Fibroblast of peridontal ligament (primary cell): ENCODE measurements around the gene CINP.
A peak's percentile ranks its signal among the peaks of the same experiment; 100 is the strongest.
"Not testable (repeated sequence)": the region's sequence is repeated elsewhere in the genome, so short reads cannot be mapped to it uniquely, and the experiment has no call there.

ENCODE experiments used
- DNase-seq: peaks from one replicate; pipeline ENCODE4 v3.0.0-alpha.2; 2010; ENCODE audit errors: extremely low read depth

The CINP gene

DNA sequence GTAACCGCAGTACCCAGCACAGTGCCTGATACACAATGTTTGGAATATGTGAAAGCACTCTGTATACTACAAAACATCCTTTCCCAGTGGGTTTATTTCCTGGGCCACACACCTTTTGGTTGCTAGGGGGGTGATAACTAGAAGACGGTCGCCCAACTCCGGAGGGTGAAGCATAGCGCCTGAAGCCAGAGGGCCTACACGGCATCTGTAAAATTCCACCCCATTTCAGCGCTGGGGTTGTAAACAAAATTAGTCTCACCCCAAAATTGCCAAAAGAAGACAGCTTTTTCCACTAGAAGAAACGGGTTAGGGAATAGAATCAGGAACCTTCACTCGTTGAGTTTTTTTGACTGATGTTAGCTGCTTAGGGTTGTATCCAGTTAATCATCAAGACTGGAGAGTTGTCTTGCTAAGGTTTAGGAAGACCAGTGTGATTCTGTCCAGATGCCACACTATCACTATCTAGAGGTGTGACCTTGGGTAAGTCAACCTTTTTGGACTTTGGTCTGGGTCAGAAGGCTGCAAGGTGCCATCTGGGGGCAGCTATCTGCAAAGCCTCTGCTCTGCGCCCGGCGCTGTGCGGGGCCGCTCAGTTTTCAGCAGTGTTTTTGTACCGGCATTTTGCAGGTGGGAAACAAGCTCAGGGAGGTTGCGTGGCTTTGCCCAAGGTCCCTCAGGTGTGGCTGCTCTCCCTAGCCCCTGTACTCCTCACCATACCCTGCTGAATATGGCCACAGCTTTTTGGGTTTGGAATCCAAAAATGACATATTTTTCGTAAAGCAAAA is 41.8 kb downstream of the CINP start:
- no peak for DNase-seq

DNA sequence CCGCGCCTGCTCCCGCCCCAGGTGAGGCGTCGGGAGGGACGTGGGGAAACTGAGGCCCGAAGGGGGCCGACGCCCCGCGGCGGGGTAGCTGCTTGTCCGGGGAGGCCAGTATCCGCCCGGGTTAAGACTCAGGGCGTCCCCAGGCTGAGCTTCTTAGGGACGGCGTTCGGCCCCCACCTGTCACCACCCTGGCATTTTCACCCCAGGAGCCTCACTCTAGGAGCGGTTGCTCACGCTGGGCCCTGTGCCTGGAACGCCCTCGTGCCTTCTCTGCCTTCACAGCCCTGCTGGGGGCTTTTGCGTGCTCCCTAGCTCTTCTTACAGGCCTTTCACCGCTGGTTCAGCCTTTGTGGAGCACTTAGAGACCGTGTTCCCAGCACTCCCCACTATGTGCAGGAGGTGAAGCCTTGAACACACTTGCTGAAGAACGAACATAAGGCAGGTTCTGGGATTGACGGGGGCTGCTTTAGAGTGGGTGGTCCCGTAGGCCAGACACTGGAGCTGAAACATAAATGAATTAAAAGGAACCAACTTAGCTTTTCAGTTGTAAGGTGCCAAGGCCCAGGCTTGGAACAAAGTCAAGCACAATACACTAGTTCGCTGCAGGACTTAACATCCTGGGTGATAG is 42.5 kb downstream of the CINP start:
- peak; percentile 50 for DNase-seq

- peak; percentile 85 for DNase-seq
Observed at GRCh38 chr14:102319351-102320032, 43.2 kb downstream of the CINP start, which contains the start of gene ZNF839. TSS of gene ZNF839 (plus strand) at chr14:102319746. CDS start at chr14:102319766, 20 bp downstream.

DNA sequence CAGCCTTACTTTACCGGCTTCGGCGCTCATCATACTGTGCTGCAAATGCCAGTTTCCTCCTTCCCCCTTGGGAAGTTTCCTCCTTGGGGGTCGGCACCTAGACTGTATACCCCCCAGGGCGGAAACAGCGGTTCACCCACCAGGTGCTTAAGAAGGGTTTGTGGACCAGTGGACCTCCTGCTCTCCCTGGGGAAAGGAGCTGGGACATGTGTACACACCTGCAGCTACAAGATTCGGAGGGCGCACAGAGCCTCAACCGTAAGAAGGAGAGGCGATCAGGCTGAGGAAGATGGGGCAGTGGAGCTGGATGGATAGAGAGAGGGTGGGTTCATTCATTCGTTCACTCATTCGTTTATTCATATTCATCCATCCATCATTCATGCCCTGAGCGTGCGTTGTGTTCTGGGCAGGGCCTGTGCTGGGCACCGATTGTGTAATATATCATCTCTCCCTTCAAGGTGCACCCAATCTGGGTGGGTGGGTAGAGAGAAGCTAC is 43.9 kb downstream of the CINP start:
- no peak for DNase-seq

DNA sequence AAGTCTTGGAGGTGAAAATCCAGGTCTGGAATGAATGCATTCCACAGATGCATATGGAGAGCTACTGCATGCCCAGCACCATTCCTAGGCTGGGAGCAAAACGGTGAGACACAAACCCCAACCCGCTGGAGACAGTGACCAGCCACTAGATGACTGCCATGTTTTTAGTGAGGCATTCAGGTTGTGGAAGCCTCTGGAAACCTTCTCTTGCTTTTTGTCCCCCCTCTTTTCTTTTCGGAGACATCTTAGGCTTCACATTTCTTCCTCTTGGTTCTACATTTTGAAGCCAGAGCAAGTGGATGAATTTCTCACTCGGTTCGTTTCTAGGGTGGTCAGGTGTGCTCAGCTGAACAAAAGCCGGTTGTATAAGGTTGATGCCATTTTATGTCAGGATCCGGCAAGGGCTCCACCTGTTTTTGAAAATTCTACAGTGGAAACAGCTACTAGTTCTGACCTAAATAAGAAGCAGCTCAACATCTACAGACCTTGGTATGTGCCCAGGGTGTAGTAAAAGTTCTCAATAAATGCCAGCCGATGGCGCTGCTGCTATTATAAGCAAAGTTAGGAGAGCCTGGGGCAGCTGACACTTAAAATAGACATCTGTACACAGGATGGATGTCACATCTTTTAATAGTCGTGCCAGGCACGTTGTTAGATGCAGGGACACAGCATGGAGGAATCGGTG is 45.0 kb downstream of the CINP start:
- no peak for DNase-seq

DNA sequence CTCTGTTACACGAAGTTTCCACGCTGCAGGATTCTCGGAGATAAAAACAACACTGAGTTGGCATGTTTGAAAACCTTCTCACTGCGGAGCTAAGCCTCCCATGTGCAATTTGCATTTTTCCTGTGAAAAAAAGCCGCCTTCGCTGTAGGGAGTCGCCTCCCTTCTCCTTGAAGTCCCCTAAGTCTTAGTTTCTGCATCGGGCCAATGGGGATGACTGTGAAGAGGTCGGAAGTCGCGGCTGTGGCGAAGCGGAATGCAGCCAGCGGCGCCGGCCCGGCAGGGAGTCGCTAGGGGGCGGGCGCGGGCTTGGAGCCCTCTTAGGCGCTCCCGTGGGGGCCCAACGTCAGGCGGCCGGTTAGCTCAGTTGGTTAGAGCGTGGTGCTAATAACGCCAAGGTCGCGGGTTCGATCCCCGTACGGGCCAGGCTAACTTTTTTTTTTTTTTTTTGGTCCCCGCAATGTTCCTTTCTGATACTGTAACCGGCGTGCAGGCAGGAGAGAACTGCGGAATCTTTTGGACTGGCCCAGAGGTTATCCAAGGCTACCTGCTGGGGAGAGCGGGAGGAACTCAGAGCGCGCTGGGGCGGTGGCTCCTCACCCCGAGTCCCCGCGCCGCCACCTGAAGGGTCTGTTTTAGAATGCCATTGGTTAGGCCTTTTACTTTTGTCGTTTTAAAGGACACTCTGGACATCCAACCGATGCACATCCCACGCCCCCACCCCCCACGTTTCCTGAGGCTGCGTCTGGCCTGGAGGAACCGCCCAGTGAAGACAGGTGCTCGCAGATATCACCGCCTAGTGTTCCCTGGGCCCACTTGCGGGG is 45.7 kb downstream of the CINP start:
- peak; percentile 90 for DNase-seq

DNA sequence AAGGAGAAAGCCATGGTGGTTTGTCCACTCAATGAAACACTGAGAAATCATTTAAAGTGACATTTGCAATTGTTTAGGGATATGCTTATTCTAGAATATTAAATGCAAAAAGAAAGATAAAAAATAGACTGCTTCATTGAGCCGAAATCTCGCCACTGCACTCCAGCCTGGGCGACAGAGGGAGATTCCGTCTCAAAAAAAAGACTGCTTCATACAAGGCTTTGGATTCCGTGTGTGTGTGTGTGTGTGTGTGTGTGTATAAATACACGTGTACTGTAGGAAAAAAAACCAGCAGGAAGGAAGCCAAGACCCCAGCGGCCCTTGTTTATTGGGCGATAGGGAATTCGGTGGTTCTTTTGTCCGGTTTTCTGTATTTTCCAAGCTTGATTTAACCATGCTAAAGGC is 46.4 kb downstream of the CINP start:
- DNase-seq: peak; percentile 76

GRCh38 chr14:102315121-102315520 is 47.6 kb downstream of the CINP start:
- no peak for DNase-seq

DNA sequence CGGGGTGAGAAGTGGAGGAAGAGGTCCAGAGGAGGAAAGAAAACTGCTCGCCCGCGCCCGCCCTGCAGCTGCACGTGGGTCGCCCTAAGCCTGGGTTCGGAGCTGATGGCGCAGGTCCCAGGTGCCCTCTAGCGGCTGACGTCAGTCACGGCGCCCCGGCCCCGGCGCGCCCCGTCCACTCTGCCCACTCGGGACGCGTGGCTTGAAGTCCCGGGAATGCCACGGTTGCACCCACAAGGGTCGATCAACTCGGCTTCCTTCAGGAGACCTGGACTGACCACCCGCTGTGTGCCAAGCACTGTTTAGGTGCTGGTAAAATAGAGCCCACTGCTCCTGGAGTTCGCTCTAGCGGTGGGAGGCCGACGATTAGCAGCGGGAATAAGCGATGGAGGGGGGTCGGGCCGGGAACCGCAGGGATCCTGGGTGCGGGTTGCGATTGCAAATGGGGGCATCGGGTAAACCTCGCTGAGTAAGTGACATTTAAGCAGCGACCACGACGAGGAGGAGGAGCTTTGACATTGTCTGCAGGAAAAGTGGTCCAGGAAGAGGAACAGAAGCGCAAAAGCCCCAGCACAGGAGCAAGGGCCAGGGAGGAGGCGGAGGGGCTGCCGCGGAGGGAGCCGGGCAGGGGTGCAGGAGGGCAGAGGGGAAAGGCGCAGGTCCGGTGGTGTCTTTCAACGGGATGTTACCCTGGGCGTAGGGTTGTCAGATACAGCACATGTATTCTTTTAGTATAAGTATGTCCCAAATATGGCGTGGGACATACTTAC is 48.3 kb downstream of the CINP start:
- peak; percentile 82 for DNase-seq

GRCh38 chr14:102304611-102305506 is 57.8 kb downstream of the CINP start, which contains the start of gene MOK:
TSS of gene MOK (minus strand) at chr14:102305164. CDS start at chr14:102304968, 196 bp downstream.
- peak; percentile 96 for DNase-seq

DNA sequence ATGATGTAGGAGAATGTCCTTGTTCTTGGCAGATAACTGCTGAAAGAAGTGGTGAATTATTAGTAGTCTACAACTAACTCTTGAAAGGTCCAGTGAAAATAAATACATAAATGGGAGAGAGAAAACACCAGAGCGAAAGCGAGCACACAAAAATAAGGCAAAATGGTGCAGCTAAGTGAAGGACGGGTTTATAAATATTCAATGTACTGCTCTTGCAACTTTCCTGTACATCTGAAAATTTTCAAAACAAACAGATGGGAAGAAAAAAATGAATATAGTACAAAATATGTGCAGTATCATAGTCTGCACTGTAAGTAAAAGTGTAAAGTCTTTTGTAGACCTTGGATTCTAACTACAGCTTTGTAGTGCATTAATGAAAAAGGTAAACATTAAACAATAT is 59.0 kb downstream of the CINP start:
- no peak for DNase-seq

GRCh38 chr14:102298303-102299070 is 64.2 kb downstream of the CINP start:
- DNase-seq: not testable (repeated sequence)
